ENCODE measurements around the gene TMEM164. TPM values are rescaled to one million over a fixed set of nuclear protein-coding genes. Genes with fewer than 3 reads are reported as not detected.

TMEM164 gene
- total RNA-seq, 1 donor from 2014 or later, result 14.2 TPM

DNA sequence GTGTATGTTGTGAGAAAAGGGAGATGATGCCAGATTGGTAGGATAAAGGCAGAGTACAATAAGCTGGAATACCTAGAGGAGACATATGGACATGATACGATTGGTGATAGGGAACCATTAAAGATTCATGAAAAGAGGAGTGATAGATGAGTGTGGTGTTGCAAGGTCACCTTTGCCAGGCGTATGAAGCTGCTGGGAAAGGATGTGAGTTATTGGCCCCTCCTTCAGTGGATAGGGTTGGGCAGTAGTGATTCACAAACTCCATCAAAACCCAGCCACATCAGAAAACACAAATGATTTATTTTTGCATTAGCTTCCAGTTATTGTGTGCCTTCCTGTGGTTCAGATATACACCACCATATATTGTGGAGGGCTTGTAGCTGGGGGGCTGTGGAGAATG, 34.3 kb downstream of the TMEM164 start:
- TF ChIP-seq, protein P1, sequence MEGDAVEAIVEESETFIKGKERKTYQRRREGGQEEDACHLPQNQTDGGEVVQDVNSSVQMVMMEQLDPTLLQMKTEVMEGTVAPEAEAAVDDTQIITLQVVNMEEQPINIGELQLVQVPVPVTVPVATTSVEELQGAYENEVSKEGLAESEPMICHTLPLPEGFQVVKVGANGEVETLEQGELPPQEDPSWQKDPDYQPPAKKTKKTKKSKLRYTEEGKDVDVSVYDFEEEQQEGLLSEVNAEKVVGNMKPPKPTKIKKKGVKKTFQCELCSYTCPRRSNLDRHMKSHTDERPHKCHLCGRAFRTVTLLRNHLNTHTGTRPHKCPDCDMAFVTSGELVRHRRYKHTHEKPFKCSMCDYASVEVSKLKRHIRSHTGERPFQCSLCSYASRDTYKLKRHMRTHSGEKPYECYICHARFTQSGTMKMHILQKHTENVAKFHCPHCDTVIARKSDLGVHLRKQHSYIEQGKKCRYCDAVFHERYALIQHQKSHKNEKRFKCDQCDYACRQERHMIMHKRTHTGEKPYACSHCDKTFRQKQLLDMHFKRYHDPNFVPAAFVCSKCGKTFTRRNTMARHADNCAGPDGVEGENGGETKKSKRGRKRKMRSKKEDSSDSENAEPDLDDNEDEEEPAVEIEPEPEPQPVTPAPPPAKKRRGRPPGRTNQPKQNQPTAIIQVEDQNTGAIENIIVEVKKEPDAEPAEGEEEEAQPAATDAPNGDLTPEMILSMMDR (IDR thresholded peaks at IDR 0.05; ENCODE audit: insufficient read depth, low read length, poor library complexity, severe bottlenecking), result no peak
- no peak for DNase-seq (ENCODE audit: low read depth)
- H3K4me3 ChIP-seq (ENCODE audit: low read depth, low read length), result no peak overlapping the region
- no peaks in the 10 kb centered on the region for H3K27me3 ChIP-seq (ENCODE audit: control insufficient read depth, insufficient read depth, low read length)
- H3K36me3 ChIP-seq (ENCODE audit: control insufficient read depth, insufficient read depth, low read length), result no peaks in the 10 kb centered on the region

DNA sequence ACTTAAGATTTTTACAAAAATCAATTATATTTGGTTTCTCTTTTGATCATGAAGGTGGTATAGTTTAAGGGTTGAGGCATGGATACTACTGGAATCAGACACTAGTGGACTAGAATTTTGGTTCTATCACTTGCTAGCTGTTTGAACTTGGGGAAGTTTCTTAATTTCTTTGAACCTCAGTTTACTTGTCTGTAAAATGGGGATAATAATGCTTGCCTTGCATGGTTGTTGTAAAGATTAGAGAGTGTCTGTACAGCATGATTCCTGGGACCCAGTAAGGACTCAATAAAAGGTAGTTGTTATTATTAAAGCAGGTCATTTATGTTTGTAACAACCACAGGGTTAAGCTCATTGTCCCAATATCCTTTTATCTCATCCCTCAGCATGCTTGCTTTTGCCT, 36.0 kb downstream of the TMEM164 start:
- H3K27me3 ChIP-seq (ENCODE audit: control insufficient read depth, insufficient read depth, low read length), result no peaks in the 10 kb centered on the region
- H3K4me3 ChIP-seq (ENCODE audit: low read depth, low read length), result no peak overlapping the region
- no peak for DNase-seq (ENCODE audit: low read depth)
- H3K36me3 ChIP-seq (ENCODE audit: control insufficient read depth, insufficient read depth, low read length), result no peaks in the 10 kb centered on the region
- TF ChIP-seq, protein P1 (IDR thresholded peaks at IDR 0.05; ENCODE audit: insufficient read depth, low read length, poor library complexity, severe bottlenecking), result no peak

DNA sequence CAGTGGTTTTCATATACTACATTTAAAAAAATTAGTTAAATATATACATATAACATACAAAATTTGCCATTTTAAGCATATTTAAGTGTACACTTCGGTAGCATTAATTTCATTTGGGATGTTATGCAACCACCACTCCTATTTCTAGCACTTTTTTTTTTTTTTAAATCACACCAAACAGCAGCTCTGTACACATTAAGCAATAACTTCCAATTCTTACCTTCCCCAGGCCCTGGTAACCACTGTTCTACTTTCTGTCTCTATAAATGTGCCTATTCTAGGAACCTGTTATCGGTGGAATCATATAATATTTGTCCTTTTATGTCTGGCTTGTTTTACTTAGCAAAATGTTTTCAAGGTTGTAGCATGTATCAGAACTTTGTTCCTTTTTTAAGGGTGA, 39.1 kb downstream of the TMEM164 start:
- Histone ChIP-seq H3K27me3 (ENCODE audit: control insufficient read depth, insufficient read depth, low read length) (no peaks in the 10 kb centered on the region), H3K36me3 (ENCODE audit: control insufficient read depth, insufficient read depth, low read length) (no peaks in the 10 kb centered on the region), H3K4me3 (ENCODE audit: low read depth, low read length) (no peak overlapping the region)
- TF ChIP-seq, protein P1 (IDR thresholded peaks at IDR 0.05; ENCODE audit: insufficient read depth, low read length, poor library complexity, severe bottlenecking), result no peak
- DNase-seq (ENCODE audit: low read depth), result no peak

DNA sequence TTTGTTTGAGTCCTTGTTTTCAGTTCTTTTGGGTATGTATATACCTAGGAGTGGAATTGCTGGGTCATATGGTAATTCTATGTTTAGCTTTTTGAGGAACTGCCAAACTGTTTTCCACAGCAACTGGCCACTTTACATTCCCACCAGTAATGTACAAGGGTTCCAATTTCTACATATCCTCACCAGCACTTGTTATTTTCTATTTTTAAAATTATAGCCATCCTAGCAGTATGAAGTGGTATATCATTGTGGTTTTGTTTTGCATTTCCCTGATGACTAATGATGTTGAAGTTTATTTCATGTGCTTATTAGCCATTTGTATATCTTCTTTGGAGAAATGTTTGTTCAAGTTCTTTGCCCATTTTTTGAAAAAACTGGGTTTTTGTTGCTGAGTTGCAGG, 39.6 kb downstream of the TMEM164 start:
- DNase-seq (ENCODE audit: low read depth), result no peak
- no peaks in the 10 kb centered on the region for H3K27me3 ChIP-seq (ENCODE audit: control insufficient read depth, insufficient read depth, low read length)
- H3K4me3 ChIP-seq (ENCODE audit: low read depth, low read length), result no peak overlapping the region
- no peaks in the 10 kb centered on the region for H3K36me3 ChIP-seq (ENCODE audit: control insufficient read depth, insufficient read depth, low read length)
- TF ChIP-seq, protein P1 (IDR thresholded peaks at IDR 0.05; ENCODE audit: insufficient read depth, low read length, poor library complexity, severe bottlenecking), result no peak

DNA sequence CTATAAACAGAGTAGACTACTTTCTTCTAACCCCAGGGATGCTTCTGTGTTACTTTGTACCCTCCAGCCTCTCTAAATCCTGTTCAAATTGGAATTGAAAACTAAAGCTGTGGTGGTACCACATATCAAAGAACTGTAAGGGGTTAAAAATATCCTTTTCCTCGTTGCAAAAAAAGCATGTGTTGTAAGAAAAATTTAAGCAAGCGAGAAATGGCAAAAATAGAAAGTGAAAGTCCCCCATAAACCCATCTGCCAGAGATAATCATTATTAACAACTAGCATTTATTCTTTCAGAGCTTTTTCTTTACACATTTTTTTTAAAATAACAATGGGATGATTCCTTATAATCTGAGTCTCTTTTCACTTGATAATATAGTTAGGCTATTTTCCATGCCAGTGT, 40.6 kb downstream of the TMEM164 start:
- TF ChIP-seq, protein P1 (IDR thresholded peaks at IDR 0.05; ENCODE audit: insufficient read depth, low read length, poor library complexity, severe bottlenecking), result no peak
- Histone ChIP-seq H3K4me3 (ENCODE audit: low read depth, low read length) (no peak overlapping the region), H3K36me3 (ENCODE audit: control insufficient read depth, insufficient read depth, low read length) (no peaks in the 10 kb centered on the region), H3K27me3 (ENCODE audit: control insufficient read depth, insufficient read depth, low read length) (no peaks in the 10 kb centered on the region)
- DNase-seq (ENCODE audit: low read depth), result no peak
